HL-60/S4 treated with phorbol 12-myristate 13-acetate at 8.2 ng/mL for 4 days and 3 days (cell line): ENCODE results near the gene C16orf78.

ENCODE experiments used
- in situ Hi-C: fragments of 300-500 bp; cut with MboI; formaldehyde crosslinking; loops from 2 replicates; pipeline ENCODE4 v1.15.0; 2022; ENCODE audit warnings: low sequenced_read_pairs

The C16orf78 gene

GRCh38 chr16:49382916-49383315 lies 9.3 kb downstream of the C16orf78 start:
- in situ Hi-C loops: no loop called here

- in situ Hi-C loops: no loop called here
Measured at GRCh38 chr16:49395021-49395420, 21.4 kb downstream of the C16orf78 start.

DNA sequence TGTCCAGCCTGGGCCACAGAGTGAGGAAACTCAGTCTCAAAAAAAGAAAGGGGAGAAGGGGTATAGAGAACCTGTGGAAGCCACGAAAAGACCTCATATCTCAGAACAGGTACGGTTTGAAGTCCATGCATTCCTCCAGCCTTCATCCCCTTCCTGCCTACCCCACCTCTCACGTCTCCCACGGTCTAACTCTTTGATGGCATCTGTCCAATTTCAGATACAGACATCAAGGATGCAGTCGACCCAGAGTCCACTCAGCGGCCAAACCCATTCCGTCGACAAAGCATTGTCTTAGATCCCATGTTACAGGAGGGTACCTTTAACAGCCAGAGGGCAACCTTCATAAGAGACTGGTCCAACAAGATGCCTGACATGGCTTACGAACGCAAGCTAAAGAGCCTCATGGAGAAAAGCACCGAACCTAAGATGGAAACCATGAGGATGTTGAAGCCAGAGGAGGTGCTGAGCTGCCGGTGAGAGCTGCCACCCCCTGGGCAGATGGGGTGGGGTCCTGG lies 22.7 kb downstream of the C16orf78 start:
- in situ Hi-C loops: no loop called here

DNA sequence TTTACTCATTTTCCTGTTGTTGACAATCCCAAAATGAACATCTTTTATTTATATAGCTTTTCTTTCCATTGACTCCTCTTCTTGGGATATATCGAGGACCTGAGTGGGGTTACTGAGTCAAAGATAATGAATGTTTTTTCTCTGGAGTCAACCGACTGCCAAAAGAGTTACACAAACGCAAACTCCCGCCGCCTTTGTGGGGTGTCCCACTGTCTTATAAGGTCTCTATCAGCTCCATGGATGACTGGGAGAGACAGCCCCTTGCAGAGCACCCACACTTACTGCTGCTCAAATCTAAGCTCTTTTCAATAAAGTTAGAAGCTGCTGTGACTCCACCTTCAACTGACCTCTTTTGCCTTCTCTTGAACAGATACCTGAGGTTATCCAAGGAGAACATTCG lies 25.2 kb downstream of the C16orf78 start:
- in situ Hi-C loops: no loop called here

- in situ Hi-C loops: no loop called here
Measured at GRCh38 chr16:49399594-49400364, 26.2 kb downstream of the C16orf78 start.

DNA sequence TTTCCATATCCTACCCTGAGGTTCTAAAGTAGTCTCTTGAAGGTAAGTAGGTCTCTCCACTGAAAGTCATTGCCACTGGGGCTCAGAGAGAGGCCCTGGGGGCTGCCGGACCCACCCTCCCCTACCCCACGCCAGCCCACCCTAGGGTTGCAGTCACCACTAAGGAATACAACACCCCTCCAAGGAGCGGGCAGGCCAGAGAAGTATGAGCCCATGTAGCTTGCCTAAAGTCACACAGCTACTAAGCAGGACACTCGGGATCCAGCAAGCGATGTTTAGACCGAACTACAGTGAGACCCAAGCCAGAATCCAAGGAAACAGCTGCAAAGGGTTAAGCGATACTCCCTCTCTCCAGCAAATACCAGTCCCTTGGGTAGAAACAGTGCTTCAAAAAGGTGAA lies 27.0 kb downstream of the C16orf78 start:
- in situ Hi-C loops: no loop called here

GRCh38 chr16:49405123-49405522 lies 31.5 kb downstream of the C16orf78 start:
- in situ Hi-C loops: no loop called here

DNA sequence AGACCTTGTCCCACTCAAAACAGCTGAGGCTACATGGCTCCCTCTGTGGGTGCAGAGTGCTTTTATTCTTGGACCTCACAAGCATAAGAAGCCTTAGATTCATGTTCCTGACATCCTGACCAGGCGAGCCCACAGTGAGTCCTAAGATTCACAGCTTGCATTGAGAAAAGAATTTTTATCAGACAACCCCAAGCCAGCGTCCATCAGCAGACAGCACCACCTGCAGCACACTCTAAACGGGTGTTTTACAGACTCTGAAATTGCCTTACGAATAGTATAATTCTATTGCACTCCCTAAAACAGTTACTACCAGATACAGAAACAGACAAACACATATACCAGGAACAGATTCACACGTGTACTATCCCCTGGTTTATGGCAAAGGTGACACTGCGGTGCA lies 31.9 kb downstream of the C16orf78 start:
- in situ Hi-C loops: no loop called here

- in situ Hi-C loops: no loop called here
Measured at GRCh38 chr16:49407873-49408550, 34.4 kb downstream of the C16orf78 start.

- in situ Hi-C loops: no loop called here
Measured at GRCh38 chr16:49409121-49409520, 35.5 kb downstream of the C16orf78 start.

GRCh38 chr16:49410226-49410625 lies 36.6 kb downstream of the C16orf78 start:
- in situ Hi-C loops: no loop called here

GRCh38 chr16:49411121-49411970 lies 37.7 kb downstream of the C16orf78 start:
- in situ Hi-C loops: no loop called here

DNA sequence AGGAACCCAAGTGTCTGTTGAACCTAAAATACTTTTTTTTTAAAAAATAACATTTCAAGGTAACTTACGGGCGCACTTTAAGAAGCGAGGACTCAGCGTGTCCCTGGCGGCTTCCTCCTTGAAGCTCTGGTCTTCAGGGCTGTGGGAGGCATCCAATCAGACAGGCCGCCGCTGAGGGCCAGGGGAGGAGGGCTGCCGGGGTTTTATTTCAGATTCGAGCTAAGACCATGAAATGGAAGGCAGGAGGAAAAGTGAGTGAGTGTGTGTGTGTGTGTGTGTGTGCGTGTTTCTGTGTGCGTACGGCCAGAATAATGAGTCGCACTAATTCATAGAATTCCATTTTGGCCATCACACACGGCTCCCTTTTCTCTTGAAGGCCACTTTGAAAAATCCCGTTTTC lies 41.1 kb downstream of the C16orf78 start:
- in situ Hi-C loops: no loop called here

- in situ Hi-C loops: no loop called here
Measured at GRCh38 chr16:49415083-49415482, 41.5 kb downstream of the C16orf78 start.

- in situ Hi-C loops: no loop called here
Measured at GRCh38 chr16:49416001-49416675, 42.5 kb downstream of the C16orf78 start.

DNA sequence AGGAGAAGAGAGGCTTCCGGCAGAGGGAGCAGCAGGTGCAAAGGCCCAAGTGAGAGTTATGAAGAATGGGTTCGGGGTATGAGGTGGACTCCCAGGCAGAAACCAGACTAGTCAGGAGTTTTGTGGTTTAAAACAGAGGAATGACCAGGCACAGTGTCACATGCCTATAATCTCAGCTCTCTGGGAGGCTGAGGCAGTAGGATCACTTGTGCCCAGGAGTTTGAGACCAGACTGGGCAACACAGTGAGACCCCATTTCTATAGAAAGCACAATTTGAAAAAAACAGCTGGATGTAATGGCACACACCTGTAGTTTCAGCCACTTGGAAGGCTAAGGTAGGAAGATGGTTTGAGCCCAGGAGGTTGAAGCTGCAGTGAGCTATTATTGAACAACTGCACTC lies 43.8 kb downstream of the C16orf78 start:
- in situ Hi-C loops: no loop called here

DNA sequence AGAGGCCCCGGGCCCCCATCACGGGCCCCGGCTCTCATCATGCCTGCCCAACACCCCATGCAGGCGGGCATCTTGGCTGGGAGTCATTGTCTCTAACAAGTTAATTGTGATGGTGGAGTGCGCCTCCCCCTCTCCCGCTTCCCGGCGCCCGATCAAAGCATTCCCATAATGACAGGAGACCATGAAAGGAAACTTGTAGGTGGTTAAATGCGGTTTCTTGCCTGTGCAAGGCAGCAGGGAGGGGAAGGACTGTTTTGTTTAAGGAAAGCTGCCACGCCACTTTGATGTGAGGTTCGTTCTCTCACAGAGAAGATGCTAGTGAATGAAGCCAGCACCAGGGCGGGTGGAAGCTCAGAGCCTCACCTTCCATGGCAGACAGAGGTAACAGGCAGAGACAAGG lies 45.4 kb downstream of the C16orf78 start:
- in situ Hi-C loops: no loop called here

GRCh38 chr16:49419862-49420261 lies 46.3 kb downstream of the C16orf78 start:
- in situ Hi-C loops: no loop called here

- in situ Hi-C loops: no loop called here
Measured at GRCh38 chr16:49422896-49423295, 49.3 kb downstream of the C16orf78 start.

DNA sequence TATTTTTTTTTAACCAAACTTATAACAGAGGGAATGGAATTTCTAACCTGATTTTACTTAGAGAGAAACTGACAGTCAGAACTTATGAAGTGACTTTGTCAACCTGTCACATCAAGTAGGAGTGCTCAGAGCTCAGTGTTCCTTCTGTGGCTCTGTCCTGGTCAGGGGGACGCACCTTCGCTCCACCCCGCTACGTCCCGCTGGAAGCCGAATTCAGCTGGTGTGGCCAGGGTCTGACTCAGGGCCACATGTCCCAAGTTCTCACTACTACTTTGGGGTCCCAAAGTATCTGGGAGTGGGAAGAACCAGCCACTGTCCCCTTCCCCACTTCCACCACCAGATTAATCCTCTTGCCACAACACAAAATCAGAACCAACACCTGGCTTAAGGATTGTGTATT lies 51.4 kb downstream of the C16orf78 start:
- in situ Hi-C loops: no loop called here

- in situ Hi-C loops: no loop called here
Measured at GRCh38 chr16:49427771-49428170, 54.2 kb downstream of the C16orf78 start.
